GM18861 (cell line): ENCODE results near the gene GGT6.
"Not testable (repeated sequence)": the region's sequence is repeated elsewhere in the genome, so short reads cannot be mapped to it uniquely, and the experiment has no call there.

Source experiments
- ATAC-seq: cut with Tn5 transposase; IDR thresholded peaks from one replicate; pipeline ENCODE4 v1.9.1; 2021; ENCODE audit not compliant: unreplicated experiment

GGT6 gene, protein sequence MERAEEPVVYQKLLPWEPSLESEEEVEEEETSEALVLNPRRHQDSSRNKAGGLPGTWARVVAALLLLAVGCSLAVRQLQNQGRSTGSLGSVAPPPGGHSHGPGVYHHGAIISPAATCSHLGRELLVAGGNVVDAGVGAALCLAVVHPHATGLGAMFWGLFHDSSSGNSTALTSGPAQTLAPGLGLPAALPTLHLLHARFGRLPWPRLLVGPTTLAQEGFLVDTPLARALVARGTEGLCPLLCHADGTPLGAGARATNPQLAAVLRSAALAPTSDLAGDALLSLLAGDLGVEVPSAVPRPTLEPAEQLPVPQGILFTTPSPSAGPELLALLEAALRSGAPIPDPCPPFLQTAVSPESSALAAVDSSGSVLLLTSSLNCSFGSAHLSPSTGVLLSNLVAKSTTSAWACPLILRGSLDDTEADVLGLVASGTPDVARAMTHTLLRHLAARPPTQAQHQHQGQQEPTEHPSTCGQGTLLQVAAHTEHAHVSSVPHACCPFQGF

DNA sequence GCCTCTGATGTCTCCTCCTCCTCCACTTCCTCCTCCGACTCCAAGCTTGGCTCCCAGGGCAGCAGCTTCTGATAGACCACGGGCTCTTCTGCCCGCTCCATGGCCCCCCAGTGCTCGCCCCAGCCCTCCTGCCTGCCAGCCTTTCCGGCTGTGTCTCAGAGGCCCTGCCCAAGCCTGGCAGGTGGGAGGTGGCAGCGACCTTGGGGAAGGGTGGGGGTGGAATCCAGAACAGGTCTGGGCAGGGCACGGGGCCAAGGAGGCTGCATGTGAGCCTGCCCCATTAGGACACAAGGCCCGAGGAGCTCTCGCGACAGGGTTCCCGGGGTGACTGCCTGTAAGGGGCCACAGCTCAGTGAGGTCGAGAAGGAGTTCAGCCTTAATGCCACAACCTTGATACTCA, at the start of gene GGT6:
TSS of gene GGT6 (minus strand) at position 157 of the 400 bp plus-strand sequence. CDS start at position 101, 56 bp downstream.
- ATAC-seq = no peak

DNA sequence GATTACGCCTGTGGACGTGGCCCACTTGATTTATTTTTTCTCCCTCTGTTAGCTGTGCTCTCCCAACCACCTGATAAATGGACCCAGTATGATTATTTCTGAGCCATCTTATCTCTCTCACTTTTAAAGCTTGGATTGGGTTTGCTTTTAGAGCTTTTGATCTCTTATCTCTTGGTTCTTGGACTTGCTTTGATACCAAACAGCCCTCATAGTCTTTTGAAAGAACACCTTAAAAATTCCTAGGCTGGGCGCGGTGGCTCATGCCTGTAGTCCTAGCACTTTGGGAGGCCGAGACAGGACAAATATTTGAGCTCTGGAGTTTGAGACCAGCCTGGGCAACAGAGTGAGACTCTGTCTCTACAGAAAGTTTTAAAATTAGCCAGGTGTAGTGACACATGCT, 49.8 kb upstream of the GGT6 start:
- ATAC-seq = no peak

DNA sequence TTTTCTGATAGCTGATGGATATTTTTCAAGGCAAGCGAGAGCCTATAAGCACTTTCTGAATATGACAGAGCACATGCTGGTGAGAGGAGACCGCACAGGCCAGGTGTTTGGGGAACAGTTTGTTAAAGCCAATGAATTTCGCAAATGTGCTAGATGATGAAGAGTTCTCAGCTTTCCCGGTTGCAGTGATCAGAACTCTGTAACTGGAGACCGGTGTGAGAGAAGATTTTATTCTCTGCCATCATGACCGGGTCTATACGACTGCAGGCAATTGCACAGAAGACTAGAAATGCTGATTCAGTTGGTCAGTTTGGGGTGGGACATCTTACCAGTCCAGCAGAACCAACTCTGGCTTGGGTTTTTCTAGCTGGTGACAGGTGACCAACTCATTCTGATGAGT, 49.4 kb upstream of the GGT6 start:
- ATAC-seq = no peak

DNA sequence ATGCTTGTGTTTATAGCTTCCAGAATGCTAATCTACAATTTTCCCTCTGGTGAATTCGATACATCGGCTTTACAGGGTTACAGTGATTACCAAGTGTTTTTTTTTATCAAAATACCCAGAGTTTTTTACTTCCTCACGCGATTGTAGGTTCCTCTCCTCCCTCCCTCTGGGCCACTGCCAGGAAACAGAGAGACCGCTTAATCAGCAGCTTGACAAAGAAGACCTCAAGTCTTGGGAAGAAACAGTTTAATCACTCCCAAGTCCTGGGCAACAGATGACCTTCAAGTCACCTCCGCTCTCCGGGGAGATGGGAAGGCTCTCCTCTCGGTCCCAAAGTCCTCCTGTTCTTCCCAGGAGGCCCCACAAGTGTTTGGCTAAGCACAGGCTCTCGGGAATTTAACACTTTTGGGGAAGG, 47.4 kb upstream of the GGT6 start:
- no peak for ATAC-seq

DNA sequence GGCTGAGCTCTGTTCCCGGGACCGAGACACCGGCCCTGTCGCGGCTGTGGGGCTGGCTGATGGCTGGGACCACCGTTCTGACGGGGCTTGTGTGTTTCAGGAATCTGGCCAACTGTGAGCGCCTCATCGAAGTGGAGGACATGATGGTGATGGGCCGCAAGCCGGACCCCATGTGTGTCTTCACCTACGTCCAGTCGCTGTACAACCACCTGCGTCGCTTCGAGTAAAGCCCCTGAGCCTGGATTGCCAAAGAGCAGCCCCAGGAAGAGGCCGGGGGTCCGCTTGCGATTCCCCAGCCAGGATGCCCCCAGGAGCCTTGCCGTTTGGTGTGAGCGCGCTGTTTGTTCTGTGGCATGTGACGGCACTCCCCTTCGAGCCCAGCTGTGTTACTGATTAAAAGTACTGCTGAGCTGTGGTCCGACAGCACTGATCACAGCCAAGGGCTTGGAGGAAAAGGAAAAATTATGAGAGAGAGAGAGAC, 46.9 kb upstream of the GGT6 start:
- no peak for ATAC-seq

DNA sequence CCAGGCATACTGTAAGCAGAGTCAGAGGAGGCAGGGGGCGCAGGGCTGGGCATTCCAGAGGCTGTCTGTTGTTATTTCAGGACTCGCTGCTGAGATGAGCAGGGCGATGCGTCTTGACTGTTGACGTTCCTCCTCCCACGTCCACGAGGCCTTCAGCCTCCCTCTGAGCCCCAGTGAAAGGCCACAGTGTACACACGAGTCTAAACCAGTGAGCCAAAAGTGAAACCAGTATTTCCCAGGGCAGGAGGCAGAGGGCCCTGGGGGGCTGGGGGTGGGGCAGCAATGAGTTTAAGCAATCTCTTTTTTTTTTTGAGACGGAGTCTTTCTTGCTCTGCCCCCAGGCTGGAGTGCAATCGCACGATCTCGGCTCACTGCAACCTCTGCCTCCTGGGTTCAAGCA, 45.4 kb upstream of the GGT6 start:
- no peak for ATAC-seq

DNA sequence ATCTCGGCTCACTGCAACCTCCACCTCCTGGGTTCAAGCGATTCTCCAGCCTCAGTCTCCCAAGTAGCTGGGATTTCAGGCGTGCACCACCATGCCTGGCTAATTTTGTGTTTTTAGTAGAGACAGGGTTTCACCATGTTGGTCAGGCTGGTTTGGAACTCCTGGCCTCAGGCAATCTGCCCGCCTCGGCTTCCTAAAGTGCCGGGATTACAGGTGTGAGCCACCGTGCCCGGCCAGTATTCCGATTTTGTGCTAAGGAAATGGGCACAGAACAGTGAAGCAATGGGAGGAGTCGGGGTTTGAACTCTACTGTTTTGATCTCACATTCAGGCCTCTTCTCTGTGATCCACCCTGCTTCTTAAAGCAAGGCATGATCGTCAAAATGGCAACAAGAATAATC, 44.4 kb upstream of the GGT6 start:
- not testable (repeated sequence) for ATAC-seq

DNA sequence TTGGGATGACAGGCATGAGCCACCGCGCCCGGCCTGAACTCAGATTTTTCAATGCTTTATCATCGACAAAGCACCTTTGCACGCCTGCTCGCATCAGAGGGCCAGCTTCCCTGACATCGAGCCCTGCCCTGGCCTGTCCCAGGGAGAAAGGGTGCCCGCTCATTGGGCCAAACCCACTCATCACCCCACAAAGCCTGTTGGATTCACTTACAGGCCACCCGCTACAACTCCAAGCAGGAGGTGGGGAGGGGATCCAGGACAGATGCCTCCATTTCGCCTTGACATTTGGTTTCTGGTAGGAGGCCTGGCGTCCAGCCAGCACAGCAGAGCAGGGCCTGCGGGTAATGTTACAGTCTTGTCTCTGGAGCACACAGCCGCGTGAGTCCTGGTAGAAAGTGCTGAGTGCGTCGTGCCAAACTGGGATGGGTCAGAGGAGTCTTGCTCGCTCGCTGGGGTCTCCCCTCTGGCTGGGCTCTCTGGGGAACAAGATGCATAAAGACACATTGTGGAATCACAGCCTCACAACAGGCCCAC, 43.8 kb upstream of the GGT6 start:
- no peak for ATAC-seq

DNA sequence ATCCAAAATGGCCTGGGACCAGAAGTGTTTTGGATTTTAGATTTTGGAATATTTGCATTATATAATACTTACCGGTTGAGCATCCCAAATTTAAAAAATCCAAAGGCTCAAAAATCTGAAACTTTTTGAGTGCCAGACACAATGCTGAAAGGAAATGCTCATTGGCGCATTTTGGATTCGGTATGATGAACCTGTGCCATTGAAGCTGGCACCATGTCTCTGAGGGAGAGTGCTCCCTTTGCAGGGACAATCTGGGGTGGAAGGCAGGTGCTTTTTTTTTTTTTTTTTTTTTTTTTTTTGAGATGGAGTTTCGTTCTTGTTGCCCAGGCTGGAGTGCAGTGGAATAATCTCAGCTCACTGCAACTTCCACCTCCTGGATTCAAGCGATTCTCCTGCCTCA, 41.7 kb upstream of the GGT6 start:
- no peak for ATAC-seq

DNA sequence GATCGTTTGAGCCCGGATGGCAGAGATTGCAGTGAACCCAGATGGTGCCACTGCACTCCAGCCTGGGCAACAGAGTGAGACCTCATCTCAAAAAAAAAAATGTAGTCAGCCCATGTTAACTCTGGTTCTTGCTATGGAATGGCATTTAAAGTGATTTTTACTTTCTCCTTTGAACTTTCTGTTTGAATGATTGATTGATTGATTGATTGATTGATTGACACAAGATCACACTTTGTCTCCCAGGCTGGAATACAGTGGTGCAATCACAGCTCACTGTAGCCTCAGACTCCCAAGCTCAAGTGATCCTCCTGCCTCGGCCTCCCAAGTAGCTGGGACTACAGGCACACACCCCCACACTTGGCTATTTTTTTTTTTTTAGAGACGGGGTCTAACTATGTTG, 40.9 kb upstream of the GGT6 start:
- ATAC-seq = no peak

DNA sequence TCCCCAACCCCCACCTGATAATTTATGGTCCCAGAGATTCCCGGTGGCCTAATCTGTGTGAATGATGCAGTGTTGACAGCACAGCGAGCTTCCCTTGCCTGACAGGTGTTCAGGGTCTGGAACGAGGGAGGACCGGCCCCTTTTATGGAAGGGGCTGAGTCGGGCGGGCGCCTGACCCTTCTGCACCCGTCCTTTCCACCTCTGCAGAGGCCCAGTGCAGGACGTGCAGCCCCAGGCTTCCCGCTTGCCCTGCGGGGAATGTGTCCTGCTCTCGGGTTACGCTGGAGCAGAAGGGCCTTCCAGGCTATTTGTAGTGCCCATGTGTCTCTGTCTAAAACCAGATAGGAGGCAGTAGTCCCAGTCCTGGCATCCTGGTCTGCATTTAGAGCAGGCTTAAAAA, 40.2 kb upstream of the GGT6 start:
- ATAC-seq = no peak

DNA sequence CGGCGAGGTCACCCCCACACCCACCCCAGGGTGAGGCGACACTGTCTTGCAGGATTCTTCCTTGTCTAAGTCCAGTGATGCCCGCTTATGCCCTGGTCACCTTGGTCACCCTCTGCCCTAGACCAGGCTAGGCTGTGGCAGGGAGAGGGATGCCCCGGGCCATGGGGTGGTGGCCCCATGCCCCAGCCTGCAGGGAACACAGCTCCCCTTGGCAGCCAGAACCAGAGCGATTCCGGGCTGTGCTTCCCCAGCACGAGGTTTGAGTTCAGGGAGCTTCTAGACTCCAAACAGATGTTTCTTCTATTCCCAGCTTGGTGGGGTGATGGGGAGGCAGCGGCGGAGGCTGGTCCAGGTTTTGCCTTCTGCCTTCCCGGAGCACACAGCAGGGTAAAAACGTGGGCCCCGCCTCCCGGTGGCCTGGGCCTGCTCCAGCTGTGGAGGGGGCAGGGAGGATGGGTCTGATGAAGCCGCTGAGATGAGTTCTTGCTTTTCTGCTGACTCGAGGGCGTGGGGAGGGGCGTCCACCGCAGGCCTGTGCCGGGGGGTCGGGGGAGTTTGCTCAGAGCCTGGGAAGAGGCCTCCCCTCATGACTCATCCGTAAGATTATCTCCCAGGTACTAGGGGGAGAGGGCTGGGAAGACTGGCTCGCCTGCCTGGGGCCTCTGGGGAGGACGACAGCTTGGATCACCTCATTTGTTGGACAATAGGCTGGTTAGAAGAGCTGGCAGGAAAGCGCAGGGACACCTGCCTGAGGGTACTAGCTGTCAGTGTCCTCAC, 39.3 kb upstream of the GGT6 start:
- ATAC-seq = no peak

DNA sequence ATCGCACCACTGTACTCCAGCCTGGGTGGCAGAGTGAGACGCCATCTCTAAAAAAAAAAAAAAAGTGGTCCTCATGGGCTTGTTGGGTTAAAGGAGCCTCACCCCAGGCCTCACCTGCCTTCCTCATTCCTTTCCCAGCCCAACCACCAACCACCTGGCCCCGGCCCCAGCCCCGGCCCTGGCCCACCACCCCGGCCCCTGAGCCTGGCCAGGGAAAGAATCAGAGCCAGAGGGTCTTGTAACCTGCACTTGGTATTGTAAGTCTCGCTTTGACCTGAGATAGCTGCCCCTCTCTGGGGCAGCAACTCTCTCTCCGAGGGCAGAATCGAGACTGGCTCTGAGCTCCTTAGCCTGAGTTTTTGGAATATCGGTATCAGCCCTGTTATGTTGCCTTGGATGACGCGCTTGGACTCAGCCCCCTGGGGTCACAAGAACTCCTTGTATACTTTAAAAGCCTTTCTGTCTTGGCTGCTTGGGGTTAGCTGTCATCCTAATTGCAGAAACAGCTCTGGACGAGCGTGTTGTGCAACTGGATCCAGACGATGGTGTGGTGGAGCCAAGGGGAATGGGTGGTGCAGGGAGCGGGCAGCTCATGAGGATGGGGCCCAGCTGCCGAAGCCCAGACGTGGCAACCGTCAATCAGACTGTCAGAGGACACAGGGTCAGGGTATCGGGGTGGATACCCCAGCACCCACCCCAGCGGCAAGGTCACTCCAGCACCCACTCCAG, 38.6 kb upstream of the GGT6 start:
- no peak for ATAC-seq

DNA sequence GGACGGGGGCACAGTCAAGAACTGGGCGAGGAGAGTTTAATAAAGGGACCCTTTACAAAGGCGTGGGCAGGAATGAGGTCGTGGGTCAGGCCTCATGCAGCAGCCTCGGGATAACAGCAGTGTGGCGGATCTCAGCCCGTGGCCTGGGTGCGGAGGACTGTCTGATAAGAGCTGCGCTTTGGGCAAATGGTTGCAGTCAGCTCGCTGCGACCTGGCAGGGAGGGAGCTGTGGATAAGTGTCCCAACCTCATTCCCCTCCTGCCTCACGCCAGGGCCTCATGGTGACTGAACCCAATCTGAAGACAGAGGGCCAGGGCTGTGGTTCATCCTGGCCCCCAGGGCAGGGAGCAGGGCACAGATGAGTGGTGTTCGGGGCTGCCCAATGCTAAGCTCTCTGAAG, 37.6 kb upstream of the GGT6 start:
- no peak for ATAC-seq

DNA sequence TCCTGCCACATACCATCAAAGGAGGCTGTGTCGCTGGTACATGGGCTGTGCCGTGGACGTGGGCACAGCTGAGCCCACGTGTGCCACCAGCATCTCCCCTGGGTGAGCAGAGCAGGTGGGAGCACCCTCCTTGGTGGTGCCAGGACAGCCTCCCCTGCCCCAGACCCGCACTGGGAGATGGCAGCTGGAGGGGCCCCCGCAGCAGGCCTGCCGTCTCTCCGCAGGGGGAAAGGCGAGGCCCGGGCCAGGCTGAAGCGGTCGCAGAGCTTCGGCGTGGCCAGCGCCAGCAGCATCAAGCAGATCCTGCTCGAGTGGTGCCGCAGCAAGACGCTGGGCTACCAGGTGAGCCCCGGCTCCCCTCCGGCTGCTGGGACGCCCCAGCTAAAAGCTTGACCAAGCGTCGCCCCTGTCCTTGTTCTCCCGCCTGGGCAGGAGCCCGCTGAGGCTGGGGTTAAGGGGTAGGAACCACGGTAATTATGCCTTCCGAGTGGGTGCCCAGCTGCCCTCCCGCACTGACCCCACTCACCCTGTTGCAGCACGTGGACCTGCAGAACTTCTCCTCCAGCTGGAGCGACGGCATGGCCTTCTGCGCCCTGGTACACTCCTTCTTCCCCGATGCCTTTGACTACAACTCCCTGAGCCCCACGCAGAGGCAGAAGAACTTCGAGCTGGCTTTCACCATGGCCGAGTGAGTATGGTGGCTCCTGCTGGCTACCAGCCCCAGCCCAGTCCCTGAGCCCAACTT, 36.4 kb upstream of the GGT6 start:
- ATAC-seq = no peak

DNA sequence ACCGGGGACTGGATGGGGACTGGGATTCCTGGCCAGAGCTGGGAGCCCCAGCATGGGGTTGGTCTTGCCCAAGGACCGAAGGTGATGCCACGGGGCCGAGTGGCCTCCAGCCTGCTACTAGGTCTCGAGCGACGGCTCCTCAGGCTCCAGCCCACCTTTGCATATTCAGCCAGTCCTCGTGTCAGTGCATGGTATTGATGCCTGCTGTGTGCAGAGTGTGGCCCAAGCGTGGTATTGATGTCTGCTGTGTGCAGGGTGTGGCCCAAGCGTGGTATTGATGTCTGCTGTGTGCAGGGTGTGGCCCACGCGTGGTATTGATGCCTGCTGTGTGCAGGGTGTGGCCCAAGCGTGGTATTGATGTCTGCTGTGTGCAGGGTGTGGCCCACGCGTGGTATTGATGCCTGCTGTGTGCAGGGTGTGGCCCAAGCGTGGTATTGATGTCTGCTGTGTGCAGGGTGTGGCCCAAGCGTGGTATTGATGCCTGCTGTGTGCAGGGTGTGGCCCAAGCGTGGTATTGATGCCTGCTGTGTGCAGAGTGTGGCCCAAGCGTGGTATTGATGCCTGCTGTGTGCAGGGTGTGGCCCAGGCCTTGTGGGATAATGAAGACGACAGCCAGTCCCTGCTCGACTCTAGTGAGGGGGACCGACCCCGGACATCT, 35.4 kb upstream of the GGT6 start:
- not testable (repeated sequence) for ATAC-seq

DNA sequence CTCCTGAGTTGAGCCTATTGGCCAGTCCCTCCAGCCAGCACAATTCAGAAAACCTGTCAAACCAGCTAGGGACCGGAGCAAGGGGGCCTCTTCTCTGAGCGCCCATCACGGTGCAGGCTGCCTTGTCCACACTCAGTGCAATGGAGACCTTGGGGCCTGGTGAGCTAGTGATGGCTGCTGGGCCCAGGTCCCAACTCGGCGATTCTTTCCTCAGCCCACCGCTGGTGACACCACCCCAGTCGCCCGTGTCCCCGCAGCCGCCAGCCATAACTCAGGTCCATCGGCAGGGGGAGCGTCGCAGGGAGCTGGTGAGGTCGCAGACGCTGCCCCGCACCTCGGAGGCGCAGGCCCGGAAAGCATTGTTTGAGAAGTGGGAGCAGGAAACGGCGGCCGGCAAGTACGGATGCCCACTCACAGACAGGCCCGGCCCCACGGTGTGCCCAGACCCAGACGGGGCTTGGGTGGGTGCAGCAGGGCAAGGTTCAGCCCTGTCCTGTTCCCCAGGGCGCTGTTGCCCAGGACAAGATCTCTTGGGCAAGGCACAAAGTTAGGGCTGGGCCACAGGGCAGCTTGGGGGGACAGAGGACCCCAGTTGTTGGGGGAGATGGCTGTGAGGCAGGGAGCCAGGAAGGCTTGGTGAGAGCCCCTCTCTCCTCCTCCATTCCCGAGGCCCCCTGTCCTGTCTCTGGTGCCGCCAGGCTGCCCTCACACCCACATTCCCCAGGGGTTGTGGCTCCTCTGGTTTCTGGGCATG, 34.7 kb upstream of the GGT6 start:
- no peak for ATAC-seq

DNA sequence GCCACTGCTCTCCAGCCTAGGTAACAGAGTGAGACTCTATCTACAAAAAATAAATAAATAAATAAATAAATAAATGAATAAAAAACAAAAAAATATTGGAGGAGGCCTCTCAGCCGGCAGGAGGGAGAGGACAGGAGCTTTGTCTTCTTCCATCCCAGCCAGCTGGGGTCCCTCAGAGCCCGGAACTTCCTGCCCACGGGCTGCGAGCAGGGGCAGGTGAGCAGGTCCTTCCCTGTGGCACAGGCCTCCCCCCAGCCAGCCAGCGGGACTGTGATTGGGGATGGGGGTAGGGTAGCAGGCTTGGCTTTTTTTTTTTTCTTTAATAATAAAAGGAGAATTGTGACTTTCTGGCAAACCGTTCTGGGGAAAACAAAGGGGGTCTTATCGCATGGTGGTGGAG, 34.0 kb upstream of the GGT6 start:
- no peak for ATAC-seq

DNA sequence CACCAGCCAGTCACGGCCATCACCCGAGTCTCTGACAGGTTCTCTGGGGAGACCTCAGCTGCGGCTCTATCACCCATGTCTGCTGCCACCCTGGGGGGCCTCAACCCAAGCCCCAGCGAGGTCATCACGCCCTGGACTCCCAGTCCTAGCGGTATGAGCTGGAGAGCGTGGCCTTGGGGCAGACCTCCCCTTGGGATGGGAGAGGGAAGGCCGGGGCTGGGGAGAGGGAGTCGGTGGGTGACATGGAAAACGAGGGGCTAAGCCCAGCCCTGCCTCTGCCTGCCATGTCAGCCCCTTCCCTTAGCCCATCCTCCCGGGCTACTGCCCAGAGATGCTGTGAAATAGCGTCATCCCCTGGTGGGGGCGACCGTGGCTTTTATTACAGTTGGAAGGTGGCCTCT, 32.6 kb upstream of the GGT6 start:
- ATAC-seq = no peak
